ENCODE results near the gene CROCC.
"Not testable (repeated sequence)": the region's sequence is repeated elsewhere in the genome, so short reads cannot be mapped to it uniquely, and the experiment has no call there.

CROCC gene

DNA sequence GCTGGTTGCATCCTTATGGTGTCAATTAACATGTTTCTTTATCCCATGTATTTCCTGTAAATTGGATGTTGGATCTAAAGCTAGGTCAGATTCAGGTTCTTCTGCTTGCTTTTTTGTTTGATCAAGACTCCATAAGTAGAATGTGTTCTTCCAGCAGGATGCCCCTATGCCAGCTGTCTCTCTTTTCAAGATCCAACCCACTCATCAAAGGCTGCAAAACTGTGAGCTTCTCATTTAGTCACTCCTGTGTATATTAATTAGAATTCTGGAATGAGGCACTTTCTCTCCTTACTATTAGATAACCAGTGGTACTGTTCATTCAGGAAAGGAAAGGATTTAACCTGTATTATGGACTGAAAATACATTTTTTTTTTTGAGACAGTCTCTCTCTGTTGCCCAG lies 12.2 kb downstream of the CROCC start:
- DNase-seq (ENCODE audit: low read depth in 2 of 2); H3K4me3 ChIP-seq (replicated peaks in 1 of 2; ENCODE audit: low read depth in 2 of 2, low read length in 2 of 2): not testable (repeated sequence)

DNA sequence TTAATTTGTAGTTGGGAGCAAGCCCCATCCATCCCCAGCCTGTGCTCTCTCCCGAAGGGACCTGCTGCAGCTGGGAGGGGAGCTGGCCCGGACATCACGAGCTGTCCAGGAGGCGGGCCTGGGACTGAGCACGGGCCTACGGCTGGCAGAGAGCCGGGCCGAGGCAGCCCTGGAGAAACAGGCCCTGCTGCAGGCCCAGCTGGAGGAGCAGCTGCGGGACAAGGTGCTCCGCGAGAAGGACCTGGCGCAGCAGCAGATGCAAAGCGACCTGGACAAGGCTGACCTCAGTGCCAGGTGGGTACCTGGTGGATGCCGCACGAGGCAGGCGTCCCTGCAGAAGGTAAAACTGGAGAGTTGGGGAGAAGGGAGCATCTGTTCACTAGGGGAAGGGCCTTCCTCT lies 14.8 kb downstream of the CROCC start:
- not testable (repeated sequence) for DNase-seq (ENCODE audit: low read depth in 2 of 2); H3K4me3 ChIP-seq (replicated peaks in 1 of 2; ENCODE audit: low read depth in 2 of 2, low read length in 2 of 2)

DNA sequence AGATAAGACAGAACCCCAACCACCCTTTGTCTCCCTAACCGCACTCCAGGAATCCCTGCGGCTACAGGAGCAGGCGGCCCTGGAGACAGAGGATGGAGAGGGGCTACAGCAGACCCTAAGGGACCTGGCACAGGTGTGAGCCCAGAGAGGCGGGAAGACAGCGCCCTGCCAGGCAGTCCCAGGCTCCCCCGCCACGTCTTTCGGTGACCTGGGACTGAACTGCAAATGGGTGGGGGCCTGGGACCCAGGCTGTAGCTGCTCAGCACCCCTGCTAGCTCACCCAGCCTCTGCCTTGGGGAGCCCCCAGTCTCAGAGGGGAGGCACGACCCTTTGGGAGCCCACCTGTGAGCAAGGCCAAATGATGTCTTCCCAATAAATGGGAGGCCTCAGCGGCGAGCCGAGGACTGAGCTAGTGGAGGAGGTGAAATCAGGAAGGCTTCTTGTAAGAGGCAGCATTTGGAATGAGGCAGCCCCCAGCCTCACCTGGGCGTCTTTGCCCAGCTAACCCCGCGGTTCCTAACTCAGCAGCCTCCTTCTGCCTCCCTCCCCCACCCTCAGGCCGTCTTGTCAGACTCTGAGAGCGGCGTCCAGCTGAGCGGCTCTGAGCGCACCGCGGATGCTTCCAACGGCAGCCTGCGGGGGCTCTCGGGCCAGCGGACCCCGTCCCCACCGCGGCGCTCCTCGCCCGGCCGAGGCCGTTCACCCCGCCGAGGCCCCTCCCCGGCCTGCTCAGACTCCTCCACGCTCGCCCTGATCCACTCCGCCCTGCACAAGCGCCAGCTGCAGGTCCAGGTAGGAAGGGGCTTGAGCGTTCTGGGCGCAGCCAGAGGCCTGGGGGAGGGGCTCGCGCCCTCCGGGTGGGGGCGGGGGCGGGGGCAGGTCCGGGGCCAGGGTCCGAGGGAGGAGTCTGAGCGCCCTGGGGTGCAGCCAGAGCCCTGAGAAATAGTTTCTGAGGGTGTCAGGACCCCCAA lies 16.9 kb downstream of the CROCC start:
- no peak for DNase-seq (ENCODE audit: low read depth in 2 of 2)
- no peak overlapping the region for H3K4me3 ChIP-seq (replicated peaks in 1 of 2; ENCODE audit: low read depth in 2 of 2, low read length in 2 of 2)
- no peak for TF ChIP-seq CTCF (IDR thresholded peaks at IDR 0.05; ENCODE audit: low read depth, low read length)

- H3K4me3 ChIP-seq (replicated peaks in 1 of 2; ENCODE audit: low read depth in 2 of 2, low read length in 2 of 2); DNase-seq (ENCODE audit: low read depth in 2 of 2): not testable (repeated sequence)
Measured at GRCh38 chr1:16939386-16940180, 17.9 kb downstream of the CROCC start.

DNA sequence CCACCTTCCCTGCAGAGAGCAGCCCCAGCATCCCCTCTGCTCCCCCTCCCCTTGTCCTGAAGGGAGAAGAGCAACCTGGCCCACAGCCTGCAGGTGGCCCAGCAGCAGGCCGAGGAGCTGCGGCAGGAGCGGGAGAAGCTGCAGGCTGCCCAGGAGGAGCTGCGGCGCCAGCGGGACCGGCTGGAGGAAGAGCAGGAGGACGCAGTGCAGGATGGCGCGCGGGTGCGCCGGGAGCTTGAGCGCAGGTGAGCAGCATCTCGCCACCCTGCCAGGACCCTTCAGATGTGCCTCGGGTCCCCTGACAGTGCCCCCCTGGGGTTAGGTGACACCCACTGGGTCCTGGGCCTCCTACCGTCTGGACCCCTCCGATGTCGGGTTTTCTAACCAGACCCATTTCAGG lies 22.3 kb downstream of the CROCC start:
- no peak overlapping the region for H3K4me3 ChIP-seq (replicated peaks in 1 of 2; ENCODE audit: low read depth in 2 of 2, low read length in 2 of 2)
- DNase-seq (ENCODE audit: low read depth in 2 of 2) = no peak
- no peak for TF ChIP-seq CTCF (IDR thresholded peaks at IDR 0.05; ENCODE audit: low read depth, low read length)

- H3K4me3 ChIP-seq (replicated peaks in 1 of 2; ENCODE audit: low read depth in 2 of 2, low read length in 2 of 2); DNase-seq (ENCODE audit: low read depth in 2 of 2): not testable (repeated sequence)
Measured at GRCh38 chr1:16945512-16945911, 23.8 kb downstream of the CROCC start.

DNA sequence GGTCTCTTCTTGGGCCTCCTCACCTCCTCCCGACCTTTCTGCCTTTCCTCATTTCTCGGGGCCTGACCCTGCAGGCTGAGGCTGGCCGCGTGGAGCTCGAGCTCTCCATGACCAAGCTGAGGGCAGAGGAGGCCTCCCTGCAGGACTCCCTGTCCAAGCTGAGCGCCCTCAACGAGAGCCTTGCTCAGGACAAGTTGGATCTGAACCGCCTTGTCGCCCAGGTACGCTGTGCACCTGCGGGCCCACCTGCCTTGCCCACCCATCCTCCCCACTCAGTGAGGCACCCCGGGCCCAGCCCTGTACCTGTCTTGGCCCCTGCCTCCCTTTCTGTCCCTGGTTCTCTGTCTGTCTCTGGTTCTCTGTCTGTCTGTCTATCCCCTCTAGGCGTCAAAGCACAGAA lies 24.5 kb downstream of the CROCC start:
- not testable (repeated sequence) for H3K4me3 ChIP-seq (replicated peaks in 1 of 2; ENCODE audit: low read depth in 2 of 2, low read length in 2 of 2); DNase-seq (ENCODE audit: low read depth in 2 of 2)

DNA sequence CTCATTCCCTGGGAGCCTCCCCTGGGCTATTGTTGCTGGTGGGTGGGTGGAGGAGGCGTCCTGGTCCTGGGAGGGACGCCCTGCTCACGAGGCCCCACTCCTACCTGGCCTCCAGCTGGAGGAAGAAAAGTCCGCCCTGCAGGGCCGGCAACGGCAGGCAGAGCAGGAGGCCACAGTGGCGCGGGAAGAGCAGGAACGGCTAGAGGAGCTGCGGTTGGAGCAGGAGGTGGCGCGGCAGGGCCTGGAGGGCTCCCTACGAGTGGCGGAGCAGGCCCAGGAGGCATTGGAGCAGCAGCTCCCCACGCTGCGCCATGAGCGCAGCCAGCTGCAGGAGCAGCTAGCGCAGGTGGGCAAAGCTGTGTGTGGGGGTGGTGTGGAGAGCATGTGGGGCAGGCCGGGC lies 24.9 kb downstream of the CROCC start:
- TF ChIP-seq CTCF (IDR thresholded peaks at IDR 0.05; ENCODE audit: low read depth, low read length) = no peak
- no peak overlapping the region for H3K4me3 ChIP-seq (replicated peaks in 1 of 2; ENCODE audit: low read depth in 2 of 2, low read length in 2 of 2)
- DNase-seq (ENCODE audit: low read depth in 2 of 2) = no peak

- not testable (repeated sequence) for DNase-seq (ENCODE audit: low read depth in 2 of 2); H3K4me3 ChIP-seq (replicated peaks in 1 of 2; ENCODE audit: low read depth in 2 of 2, low read length in 2 of 2)
Measured at GRCh38 chr1:16948282-16948891, 26.7 kb downstream of the CROCC start.

DNA sequence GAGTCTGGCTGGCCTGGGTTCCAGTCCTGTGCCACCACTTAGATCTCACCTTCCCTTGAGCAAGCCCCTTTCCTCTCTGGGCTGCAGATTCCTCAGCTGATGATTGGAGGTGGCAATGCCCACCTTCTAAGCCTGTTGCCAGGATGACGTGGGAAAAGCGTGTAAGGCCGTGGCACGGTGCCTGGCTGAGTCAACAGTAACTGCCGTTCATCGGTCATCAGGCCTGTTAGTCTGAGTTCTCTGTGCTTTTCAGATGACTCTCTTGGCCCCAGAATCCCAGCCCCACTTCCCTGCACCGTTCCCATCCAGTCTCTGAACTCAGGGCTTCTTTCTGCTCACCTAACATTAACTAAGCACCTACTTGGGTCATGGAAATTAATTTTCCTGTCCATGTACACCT lies 27.3 kb downstream of the CROCC start:
- DNase-seq (ENCODE audit: low read depth in 2 of 2) = peak; percentile 58 to 76

GRCh38 chr1:16952376-16952775 lies 30.6 kb downstream of the CROCC start:
- not testable (repeated sequence) for H3K4me3 ChIP-seq (replicated peaks in 1 of 2; ENCODE audit: low read depth in 2 of 2, low read length in 2 of 2)

More for the DNA sequence above, 27.3 kb downstream of the CROCC start:
- H3K4me3 ChIP-seq (replicated peaks in 1 of 2; ENCODE audit: low read depth in 2 of 2, low read length in 2 of 2) = not testable (repeated sequence)

More at GRCh38 chr1:16952376-16952775, 30.6 kb downstream of the CROCC start:
- DNase-seq (ENCODE audit: low read depth in 2 of 2) = not testable (repeated sequence)

All from cardiac fibroblast (primary cell).